ENCODE measurements around the gene TJP1.
A peak's percentile ranks its signal among the peaks of the same experiment; 100 is the strongest.
"Not testable (repeated sequence)": the region's sequence is repeated elsewhere in the genome, so short reads cannot be mapped to it uniquely, and the experiment has no call there.

The TJP1 gene

DNA sequence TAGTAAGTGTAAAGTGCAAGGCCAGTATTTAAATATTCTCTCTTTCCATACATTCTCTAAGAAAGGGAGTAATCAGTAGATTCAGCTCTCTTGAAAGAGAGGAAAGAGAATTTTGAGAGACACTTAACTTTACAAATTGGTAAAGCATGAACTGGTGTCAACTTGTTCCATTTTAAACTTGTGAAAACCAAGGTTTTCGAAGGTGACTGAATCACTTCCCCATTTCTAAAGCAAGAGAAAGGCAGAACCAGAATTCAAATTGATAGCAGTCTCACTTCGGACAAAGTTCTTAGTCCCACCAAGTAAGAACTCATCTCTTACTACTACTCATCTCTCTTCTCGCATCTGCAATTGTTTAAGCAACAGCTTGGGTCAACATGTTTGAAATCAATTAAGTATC is 22.4 kb downstream of the TJP1 start:
- DNase-seq (ENCODE audit: low read depth), result no peak

DNA sequence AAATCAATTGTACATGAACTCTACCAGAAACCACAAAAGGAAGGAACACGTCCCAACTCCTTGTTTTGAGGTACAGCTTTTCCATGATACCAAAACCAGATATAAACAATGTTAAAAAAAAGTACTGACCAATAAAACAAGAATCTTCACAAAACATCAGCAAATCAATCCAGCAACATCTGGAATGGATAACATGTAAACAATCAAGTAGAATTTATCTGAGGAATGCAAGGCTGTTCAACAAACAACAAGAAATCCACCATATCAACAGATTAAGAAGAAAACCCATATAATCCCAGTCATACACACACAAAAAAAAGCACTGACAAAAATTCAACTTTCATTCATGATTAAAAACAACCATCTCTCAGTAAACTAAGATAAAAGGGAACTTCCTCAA is 26.7 kb downstream of the TJP1 start:
- DNase-seq (ENCODE audit: low read depth), result no peak

DNA sequence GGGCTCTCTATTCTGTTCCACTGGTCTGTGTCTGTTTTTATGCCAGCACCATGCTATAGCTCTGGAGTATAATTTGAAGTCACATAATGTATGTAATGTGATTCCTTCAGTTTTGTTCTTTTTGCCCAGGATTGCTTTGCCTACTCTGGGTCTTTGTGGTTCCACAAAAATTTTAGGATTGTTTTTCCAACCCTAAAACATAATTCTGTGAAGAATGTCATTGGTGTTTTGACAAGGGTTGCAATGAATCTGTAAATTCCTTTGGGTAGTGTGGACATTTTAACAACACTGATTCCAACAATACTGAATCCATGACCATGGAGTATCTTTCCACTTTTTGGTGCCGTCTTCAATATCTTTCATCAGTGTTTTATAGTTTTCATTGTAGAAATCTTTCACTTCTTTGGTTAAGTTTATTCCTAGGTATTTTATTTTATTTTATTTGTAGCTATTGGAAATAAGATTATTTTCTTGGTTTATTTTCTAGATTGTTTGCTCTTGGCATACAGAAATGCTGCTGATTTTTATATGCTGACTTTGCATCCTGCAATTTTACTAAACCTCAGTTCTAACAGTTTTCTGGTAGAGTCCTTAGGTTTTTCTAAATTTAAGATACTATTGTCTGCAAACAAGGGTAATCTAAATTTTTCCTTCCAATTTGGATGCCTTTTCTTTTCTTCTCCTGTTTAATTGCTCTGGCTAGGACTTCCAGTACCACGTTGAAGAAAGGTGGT is 29.7 kb downstream of the TJP1 start:
- peak; percentile 63 for DNase-seq (ENCODE audit: low read depth)

DNA sequence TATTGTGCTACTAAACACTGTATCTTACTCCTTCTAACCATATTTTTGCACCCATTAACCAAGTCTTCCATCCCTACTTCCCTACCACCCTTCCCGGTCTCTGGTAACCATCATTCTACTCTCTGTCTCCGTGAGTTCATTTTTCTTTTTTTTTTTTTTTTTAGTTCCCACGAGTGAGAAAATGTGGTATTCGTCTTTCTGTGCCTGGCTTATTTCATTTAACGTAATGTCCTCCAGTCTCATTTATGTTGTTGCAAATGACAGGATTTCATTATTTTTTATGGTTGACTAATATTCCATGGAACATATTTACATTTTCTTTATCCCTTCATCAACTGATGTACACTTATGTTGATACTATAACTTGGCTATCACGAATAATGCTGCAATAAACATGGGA is 31.7 kb downstream of the TJP1 start:
- no peak for DNase-seq (ENCODE audit: low read depth)

- DNase-seq (ENCODE audit: low read depth), result no peak
These were observed 32.4 kb downstream of the TJP1 start for GRCh38 chr15:29789871-29790270.

DNA sequence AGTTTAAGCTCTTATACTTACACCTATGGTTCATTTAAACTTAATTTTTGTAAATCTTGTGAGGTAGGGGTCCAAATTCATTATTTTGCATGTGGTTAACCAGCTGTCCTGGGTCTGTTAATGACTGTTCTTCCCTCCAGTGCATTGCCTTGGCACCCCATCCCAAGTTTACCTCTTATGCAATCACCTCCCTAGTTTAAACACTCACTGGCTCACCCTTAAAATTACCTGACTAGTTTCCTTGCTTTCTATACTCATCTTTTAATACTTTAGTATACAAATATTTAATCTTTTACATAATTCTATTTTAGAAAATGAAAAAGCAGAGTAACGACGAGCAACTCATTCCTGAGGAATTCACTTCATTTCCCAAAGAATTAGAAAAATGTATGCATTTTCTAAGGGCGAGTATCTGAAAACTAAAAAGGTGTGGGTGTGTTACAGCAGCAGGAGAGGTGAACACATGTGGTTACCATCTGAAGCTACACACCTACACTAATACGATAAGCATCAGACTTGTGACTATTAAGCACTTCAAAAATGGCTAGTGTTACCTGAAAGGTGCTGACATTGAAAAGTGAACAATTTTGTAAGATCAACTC is 33.7 kb downstream of the TJP1 start:
- no peak for DNase-seq (ENCODE audit: low read depth)

DNA sequence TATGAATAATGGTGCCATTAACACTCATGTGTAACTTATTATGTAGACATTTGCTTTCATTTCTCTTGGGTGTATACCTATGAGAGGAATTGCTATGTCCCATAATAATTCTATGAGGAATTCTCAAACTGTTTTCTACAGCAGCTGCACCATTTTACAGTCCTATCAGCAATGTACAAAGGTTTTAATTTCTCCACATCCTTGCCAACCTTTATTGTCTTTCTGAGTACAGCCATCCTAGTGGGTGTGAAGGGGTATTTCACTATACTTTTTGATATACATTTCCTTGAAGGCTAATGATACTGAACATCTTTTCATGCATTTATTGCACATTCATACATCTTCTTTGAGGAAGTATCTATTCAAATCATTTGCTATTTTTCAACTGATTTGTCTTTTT is 34.5 kb downstream of the TJP1 start:
- DNase-seq (ENCODE audit: low read depth), result no peak

DNA sequence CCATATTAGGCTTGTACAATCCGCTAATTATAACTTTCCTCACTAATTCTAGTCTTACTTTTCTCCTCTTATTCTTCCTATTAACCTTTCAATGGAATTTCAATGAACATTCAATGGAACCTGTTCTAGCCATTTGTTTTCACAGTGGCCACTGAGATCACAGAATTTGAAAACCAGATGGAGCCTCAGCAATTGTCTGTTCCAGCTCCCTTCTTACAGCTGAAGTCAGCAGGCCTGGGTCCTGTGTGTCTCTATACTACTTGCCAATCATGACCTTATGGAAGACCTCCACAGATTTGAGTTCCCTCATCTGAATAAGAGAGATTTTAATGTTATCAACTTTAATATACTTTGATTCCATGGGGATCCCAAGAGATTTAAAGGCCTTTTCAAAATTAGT is 36.6 kb downstream of the TJP1 start:
- no peak for DNase-seq (ENCODE audit: low read depth)

- no peak for DNase-seq (ENCODE audit: low read depth)
These were observed 37.1 kb downstream of the TJP1 start for GRCh38 chr15:29785136-29785535.

DNA sequence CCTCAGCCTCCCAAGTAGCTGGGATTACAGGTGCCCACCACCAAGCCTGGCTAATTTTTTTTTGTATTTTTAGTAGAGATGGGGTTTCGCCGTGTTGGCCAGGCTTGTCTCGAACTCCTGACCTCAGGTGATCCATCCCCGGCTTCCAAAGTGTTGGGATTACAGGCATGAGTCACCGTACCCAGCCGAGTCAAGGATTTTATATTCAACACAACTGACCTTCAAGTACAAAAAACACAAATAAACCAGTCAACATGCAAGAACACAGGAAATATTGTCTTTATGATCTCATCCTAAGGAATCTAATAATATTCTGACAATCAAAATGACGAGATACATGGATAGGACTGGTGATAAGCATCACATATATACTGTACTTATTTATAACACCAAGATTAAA is 37.9 kb downstream of the TJP1 start:
- DNase-seq (ENCODE audit: low read depth), result no peak

DNA sequence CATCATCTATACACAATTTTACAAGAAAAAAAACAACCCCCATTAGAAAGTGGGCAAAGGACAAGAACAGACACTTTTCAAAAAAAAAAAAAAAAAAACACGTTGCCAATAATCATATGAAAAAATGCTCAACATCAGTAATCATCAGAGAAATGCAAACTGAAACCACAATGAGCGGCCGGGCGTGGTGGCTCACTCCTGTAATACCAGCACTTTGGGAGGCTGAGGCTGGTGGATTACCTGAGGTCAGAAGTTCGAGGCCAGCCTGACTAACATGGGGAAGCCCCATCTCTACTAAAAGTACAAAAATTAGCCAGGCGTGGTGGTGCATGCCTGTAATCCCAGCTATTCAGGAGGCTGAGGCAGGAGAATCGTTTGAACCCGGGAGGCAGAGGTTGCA is 39.5 kb downstream of the TJP1 start:
- DNase-seq (ENCODE audit: low read depth), result not testable (repeated sequence)

GRCh38 chr15:29778382-29778781 is 43.9 kb downstream of the TJP1 start:
- no peak for DNase-seq (ENCODE audit: low read depth)

DNA sequence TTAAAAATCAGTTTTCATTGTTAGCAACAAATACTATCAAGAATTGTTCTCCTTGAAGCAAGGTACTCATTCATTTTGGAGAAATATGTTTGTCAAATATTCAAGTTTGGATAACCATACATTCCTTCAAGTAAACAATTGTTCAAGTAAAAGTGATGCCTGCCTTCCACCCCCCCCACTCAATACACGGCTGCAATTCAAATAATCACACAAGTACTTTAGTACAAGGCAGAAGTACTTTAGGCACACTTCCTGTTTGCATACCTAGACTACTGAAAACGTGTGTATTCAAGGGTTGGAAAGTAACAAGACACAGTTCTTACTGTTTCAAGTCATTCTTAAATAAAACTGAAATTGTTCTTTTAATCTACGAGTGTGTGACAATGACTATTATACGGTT is 45.4 kb downstream of the TJP1 start:
- no peak for DNase-seq (ENCODE audit: low read depth)

- DNase-seq (ENCODE audit: low read depth), result no peak
These were observed 47.4 kb downstream of the TJP1 start for GRCh38 chr15:29774900-29775299.

- DNase-seq (ENCODE audit: low read depth), result no peak
These were observed 48.5 kb downstream of the TJP1 start for GRCh38 chr15:29773816-29774215.

DNA sequence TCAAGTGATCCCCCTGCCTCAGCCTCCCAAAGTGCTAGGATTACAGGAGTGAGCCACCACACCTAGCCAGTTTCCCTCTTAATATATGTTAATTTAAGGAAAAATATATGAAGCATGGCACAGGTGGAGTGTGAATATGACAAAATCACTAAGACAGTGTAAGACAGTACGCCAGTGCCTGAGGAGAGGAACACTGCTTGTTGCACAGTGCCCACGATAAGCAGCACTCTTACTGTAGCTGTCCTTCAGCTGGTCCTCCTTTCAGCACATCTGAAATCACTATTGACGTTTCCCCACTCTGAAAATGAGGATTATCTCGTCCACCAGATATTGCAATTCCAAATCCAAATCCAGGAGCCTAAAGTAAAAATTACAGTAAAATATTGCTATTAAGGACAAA is 49.3 kb downstream of the TJP1 start:
- no peak for DNase-seq (ENCODE audit: low read depth)

- no peak for DNase-seq (ENCODE audit: low read depth)
These were observed 51.5 kb downstream of the TJP1 start for GRCh38 chr15:29770796-29771195.

DNA sequence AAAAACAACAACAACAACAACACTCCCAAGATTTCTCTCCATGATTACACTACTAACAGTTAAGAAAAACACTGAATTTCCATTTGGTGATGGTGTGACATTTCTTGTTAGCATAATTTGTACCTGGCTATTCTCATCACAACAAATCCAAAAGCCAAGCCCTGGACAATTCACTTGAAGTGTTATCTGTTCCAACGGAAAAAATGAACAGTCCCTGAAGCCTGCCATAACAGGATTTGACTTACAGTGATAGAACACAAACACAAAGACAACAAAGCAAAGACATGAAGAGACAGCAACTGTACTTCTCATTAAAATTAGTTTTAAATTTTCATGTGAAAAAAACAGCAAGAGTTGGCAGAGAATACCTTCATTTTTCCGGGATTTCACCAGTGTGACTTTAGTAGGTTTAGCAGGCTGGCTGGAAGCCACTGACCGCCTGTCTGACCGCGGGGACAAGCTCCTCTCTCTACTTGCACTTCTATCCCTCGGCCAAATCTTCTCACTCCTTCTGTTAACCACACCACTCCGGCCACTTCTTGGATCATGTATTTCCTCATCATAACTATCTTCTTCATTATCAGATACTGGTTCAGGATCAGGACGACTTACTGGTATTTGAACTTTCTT is 56.3 kb downstream of the TJP1 start:
- DNase-seq (ENCODE audit: low read depth), result no peak

DNA sequence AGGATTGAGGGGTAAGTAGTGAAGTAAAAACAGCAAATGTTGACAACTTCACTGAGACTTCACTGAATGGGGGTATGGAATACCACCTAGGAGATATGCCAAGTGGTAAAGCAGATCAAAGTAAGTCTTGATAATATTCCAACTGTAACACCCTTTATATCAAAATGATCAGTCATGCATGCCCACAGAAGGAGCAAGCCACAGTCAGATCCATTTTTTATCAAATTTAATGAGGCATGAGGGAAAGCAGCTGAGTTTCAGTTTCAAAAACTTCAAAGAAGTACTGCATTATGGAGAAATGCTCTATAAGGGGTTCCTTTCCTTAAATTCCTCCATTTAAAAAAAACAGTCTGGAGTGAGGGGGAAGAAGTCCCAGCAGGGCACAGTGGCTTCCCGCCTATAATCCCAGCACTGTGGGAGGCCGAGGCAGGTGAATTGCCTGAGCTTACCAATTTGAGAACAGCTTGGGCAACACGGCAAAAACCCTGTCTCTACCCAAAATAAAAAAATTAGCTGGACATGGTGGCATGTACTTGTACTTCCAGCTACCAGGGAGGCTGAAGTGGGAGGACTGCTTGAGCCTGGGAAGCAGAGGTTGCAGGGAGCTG is 56.9 kb downstream of the TJP1 start:
- no peak for DNase-seq (ENCODE audit: low read depth)

DNA sequence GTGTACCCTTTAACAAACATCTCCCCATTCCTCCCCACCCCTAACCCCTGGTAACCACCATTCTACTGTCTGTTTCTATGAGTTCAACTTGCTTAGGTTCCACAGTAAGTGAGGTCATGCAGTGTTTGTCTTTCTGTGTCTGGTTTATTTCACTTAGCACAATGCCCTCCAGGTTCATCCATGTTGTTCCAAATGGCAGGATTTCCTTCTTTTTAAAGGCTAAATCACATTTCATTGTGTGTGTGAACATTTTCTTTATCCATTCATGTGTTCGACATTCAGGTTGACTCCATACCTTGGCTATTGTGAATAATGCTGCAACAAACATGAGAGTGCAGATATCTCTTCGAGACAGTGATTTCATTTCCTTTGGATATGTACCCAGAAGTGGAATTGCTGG is 62.7 kb downstream of the TJP1 start:
- no peak for DNase-seq (ENCODE audit: low read depth)

DNA sequence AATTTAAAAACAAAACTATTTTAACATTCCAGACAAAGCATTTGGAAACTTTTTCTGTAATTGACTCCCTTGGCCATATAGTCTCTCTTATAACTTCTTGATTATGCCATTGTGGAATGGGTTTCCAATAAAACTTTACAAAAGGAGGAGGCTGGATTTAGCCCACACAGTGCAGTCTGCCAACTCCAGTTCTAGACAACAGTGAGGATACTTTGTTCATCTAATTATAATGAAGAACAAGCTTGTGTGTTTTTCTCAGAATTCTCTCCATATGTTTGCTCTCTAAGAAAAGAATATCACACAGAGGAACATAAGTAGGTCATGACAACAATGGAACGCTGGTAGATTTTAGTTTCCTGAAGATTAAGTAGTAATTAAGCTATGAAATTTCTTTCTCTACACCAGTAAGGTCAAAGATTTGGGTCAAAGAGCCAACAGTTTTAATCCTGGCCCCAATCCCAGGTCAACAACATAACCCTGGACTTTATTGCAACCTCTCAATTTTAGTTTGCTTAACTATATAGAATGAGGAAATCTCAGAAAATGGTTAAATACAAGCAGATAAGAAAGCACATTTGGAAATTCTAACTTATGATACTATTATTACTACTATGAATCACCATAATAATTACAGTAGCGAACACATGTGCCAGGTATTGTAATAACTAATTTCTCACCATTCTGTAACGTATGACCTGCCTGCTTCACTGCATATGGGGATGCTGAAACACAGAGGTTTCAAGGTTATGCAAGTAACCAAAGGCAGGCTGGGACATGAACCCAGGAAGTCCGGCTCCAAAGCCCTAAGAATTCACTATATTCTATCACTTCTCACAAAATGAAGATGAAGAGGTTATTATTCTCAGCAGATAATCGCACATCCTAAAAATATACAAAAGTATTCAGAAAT is 65.7 kb downstream of the TJP1 start:
- DNase-seq (ENCODE audit: low read depth), result no peak

GRCh38 chr15:29754009-29754408 is 68.3 kb downstream of the TJP1 start:
- not testable (repeated sequence) for DNase-seq (ENCODE audit: low read depth)

All from HS-27A (cell line).